GM23248 (cell line): Measurements from ENCODE around the gene LRRC49. TPM values are rescaled to one million over a fixed set of nuclear protein-coding genes. Genes with fewer than 3 reads are reported as not detected.

ENCODE experiments used
- DNase-seq: peaks from one replicate; pipeline ENCODE4 v3.0.0-alpha.2; 2015
- H2AFZ ChIP-seq: fragments of 200-600 bp; sonication (generic); 2 replicates; pipeline ENCODE4 v1.6.1; 2016; ENCODE audit warnings: antibody characterized with exemption
- H3F3A ChIP-seq: fragments of 200-600 bp; sonication (generic); 2 replicates; pipeline ENCODE4 v1.6.1; 2016; ENCODE audit warnings: mild to moderate bottlenecking, antibody characterized with exemption, mixed run types; ENCODE audit not compliant: insufficient read depth
- H3K27ac ChIP-seq: fragments of 200-600 bp; sonication (generic); 2 replicates; pipeline ENCODE4 v1.5.1; 2016; ENCODE audit warnings: mild to moderate bottlenecking
- H3K27me3 ChIP-seq: fragments of 200-600 bp; sonication (generic); replicated peaks from 2 replicates; pipeline ENCODE4 v1.6.1; 2016; ENCODE audit warnings: mild to moderate bottlenecking; ENCODE audit not compliant: insufficient read depth
- H3K36me3 ChIP-seq: fragments of 200-600 bp; sonication (generic); 2 replicates; pipeline ENCODE4 v1.6.1; 2016; ENCODE audit warnings: low read depth, mild to moderate bottlenecking
- H3K4me1 ChIP-seq: fragments of 200-600 bp; sonication (generic); 2 replicates; pipeline ENCODE4 v1.6.1; 2016; ENCODE audit warnings: mild to moderate bottlenecking; ENCODE audit not compliant: insufficient read depth
- H3K4me2 ChIP-seq: fragments of 200-600 bp; sonication (generic); one replicate; pipeline ENCODE4 v1.6.1; 2016; ENCODE audit warnings: mild to moderate bottlenecking; ENCODE audit not compliant: unreplicated experiment
- H3K4me3 ChIP-seq: fragments of 200-600 bp; sonication (generic); 2 replicates; pipeline ENCODE4 v1.5.1; 2016; ENCODE audit warnings: mild to moderate bottlenecking
- H3K79me2 ChIP-seq: fragments of 200-600 bp; sonication (generic); 2 replicates; pipeline ENCODE4 v1.6.1; 2016; ENCODE audit warnings: mild to moderate bottlenecking; ENCODE audit not compliant: insufficient read depth
- H3K9ac ChIP-seq: fragments of 200-600 bp; sonication (generic); 2 replicates; pipeline ENCODE4 v1.6.1; 2016; ENCODE audit warnings: mild to moderate bottlenecking
- H3K9me2 ChIP-seq: fragments of 200-600 bp; sonication (generic); 2 replicates; pipeline ENCODE4 v1.6.1; 2016; ENCODE audit warnings: mixed run types, mild to moderate bottlenecking, moderate library complexity; ENCODE audit not compliant: insufficient read depth
- H3K9me3 ChIP-seq: fragments of 200-600 bp; sonication (generic); one replicate; pipeline ENCODE4 v1.6.1; 2017; ENCODE audit warnings: low read depth
- H4K20me1 ChIP-seq: fragments of 200-600 bp; sonication (generic); 2 replicates; pipeline ENCODE4 v1.6.0; 2016; ENCODE audit not compliant: insufficient read depth
- EZH2 ChIP-seq: fragments of 200-600 bp; sonication (generic); IDR thresholded peaks from 2 replicates; pipeline ENCODE4 v1.6.1; 2018; ENCODE audit warnings: antibody characterized with exemption, mild to moderate bottlenecking; ENCODE audit not compliant: insufficient read depth, poor library complexity, severe bottlenecking
- EZH2phosphoT487 ChIP-seq: fragments of 200-600 bp; sonication (generic); IDR thresholded peaks from 2 replicates; pipeline ENCODE4 v1.6.1; 2018; ENCODE audit warnings: antibody characterized with exemption, moderate library complexity, mild to moderate bottlenecking, low read depth; ENCODE audit not compliant: insufficient read depth
- WGBS, 2 experiments: methylation state at CpG; one replicate each; pipeline ENCODE4 v1.1.6; 2015 to 2017; ENCODE audit warnings: low lambda C conversion rate in 2 of 2, low coverage in 1 of 2; ENCODE audit errors: missing lambda C conversion rate in 2 of 2; 5-methylcytosine and 5-hydroxymethylcytosine counted together
- in situ Hi-C: fragments of 300-500 bp; cut with MboI; formaldehyde crosslinking; loops from 2 replicates; pipeline ENCODE4 v1.15.0; 2020
- polyA plus RNA-seq: library from polyadenylated mRNA; unstranded; fragments of >200 nt; fragmentation: Nextera tagmentation; extraction: Ambion mirVana; gene quantifications from 2 replicates; pipeline ENCODE4 v1.2.1, GENCODE V29; 2016
- total RNA-seq: library from RNA; depleted of rRNA; stranded (reverse); fragments of >200 nt; shearing (Covaris generic); gene quantifications from 2 replicates; pipeline ENCODE4 v1.2.3, GENCODE V29; 2014

LRRC49 gene
- total and polyA plus RNA-seq, 2 experiments from 2014 or later, result 7.6 to 10.3 TPM

DNA sequence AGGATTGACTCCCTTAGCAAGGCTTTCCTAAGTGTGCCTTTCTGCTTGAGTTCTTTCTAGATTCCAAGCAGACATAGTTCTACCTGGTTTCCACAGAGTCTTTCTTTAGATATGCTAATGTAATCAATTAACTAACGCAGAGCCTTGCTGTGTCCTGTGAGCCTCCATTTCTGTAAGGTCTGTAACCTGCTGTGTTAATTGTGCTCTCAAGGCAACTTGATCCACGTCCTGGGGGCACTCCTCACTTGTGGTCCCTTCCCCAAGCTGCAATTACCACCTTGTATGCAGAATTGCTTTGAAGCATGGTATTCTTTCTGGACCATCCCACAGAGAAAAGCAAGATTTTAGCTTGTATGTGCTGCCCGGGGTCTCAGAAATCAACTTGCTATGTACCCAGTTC is 193.2 kb downstream of the LRRC49 start:
- no peak for DNase-seq
- H3K79me2 ChIP-seq, result no peaks in the 10 kb centered on the region
- no peaks in the 10 kb centered on the region for H3K36me3 ChIP-seq
- H4K20me1 ChIP-seq, result no peaks in the 10 kb centered on the region
- WGBS, 2 experiments, result 82 to 92% methylated on average over 3 of the region's 3 CpGs
- no peak overlapping the region for H3K4me3 ChIP-seq
- H3K9me3 ChIP-seq, result no peaks in the 10 kb centered on the region
- peaks cover 15% of the 10 kb centered on the region for H3F3A ChIP-seq
- H3K27me3 ChIP-seq, result no peaks in the 10 kb centered on the region
- H3K9ac ChIP-seq, result no peak overlapping the region
- no peaks in the 10 kb centered on the region for H3K9me2 ChIP-seq
- in situ Hi-C loops, result no loop called here
- TF ChIP-seq EZH2phosphoT487 (no peak), EZH2 (no peak)
- H2AFZ ChIP-seq, result no peak overlapping the region
- peaks cover 24% of the 10 kb centered on the region for H3K4me1 ChIP-seq
- no peak overlapping the region for H3K27ac ChIP-seq
- H3K4me2 ChIP-seq, result no peak overlapping the region

DNA sequence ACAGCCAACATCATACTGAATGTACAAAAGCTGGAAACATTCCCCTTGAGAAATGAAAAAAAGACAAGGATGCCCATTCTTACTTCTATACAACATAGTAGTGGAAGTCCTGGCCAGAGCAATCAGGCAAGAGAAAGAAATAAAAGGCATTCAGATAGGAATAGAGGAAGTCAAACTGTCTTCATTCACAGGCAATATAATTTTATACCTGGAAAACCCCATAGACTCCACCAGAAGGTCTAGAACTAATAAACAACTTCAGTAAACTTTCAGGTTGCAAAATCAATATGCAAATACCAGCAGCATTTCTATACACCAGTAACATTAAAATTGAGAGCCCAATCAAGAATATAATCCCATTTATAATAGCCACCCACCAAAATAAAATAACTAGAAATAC is 195.5 kb downstream of the LRRC49 start:
- Histone ChIP-seq H3K79me2 (no peaks in the 10 kb centered on the region), H3K9ac (no peak overlapping the region), H3K9me2 (no peaks in the 10 kb centered on the region), H3F3A (0 out of 2 replicates have a peak, but pooled peaks cover 6% of the 10 kb centered on the region), H3K4me3 (no peak overlapping the region), H3K27me3 (no peaks in the 10 kb centered on the region), H3K36me3 (no peaks in the 10 kb centered on the region), H3K4me1 (peaks cover 17% of the 10 kb centered on the region), H3K4me2 (no peak overlapping the region), H4K20me1 (no peaks in the 10 kb centered on the region), H3K9me3 (no peaks in the 10 kb centered on the region), H2AFZ (no peak overlapping the region), H3K27ac (no peak overlapping the region)
- DNase-seq, result no peak
- in situ Hi-C loops, result no loop called here
- TF ChIP-seq EZH2phosphoT487 (no peak), EZH2 (no peak)

DNA sequence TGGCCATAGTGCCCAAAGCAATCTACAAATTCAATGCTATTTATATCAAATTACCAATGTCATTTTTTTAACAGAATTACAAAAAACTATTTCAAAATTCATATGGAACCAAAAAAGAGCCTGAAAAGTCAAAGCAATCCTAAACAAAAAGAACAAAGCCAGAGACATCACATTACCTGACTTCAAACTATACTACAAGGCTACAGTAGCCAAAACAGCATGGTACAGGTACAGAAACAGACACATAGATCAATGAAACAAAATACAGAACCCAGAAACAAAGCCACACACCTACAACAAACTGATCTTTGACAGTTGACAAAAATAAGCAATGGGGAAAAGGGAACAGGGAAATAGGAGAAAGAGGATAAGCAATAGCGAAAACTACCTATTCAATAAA is 196.1 kb downstream of the LRRC49 start:
- H3K36me3 ChIP-seq, result no peaks in the 10 kb centered on the region
- no peak for DNase-seq
- H3K9me3 ChIP-seq, result no peaks in the 10 kb centered on the region
- no peak overlapping the region for H3K4me3 ChIP-seq
- no peaks in the 10 kb centered on the region for H4K20me1 ChIP-seq
- H2AFZ ChIP-seq, result no peak overlapping the region
- no peaks in the 10 kb centered on the region for H3K27me3 ChIP-seq
- TF ChIP-seq EZH2phosphoT487 (no peak), EZH2 (no peak)
- no peak overlapping the region for H3K27ac ChIP-seq
- 90 to 100% methylated on average over 1 of the region's 1 CpG for WGBS, 2 experiments
- H3F3A ChIP-seq, result 0 out of 2 replicates have a peak, but pooled peaks cover 5% of the 10 kb centered on the region
- H3K4me2 ChIP-seq, result no peak overlapping the region
- peaks cover 17% of the 10 kb centered on the region for H3K4me1 ChIP-seq
- no peaks in the 10 kb centered on the region for H3K79me2 ChIP-seq
- in situ Hi-C loops, result no loop called here
- H3K9me2 ChIP-seq, result no peaks in the 10 kb centered on the region
- H3K9ac ChIP-seq, result no peak overlapping the region

DNA sequence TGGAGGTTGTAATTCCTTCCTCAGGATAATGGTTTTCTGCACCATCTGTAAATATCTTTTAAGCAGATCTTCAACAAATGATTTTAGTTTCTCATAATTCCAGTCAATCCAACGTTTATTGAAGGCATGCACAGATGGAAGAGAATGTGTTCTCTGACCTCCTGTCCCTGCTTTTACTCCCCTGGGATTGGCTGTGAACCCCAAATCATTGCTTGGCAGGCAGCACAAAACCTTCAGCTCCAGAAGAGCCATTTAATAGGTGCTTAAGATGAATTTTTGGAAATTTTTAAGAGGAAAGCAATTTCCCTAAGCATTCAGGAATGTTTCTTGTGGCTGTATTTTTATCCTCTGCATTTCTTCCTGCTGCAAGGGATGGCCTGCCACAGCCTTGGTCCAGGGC is 197.2 kb downstream of the LRRC49 start:
- WGBS, 2 experiments, result 0 to 20% methylated on average over 1 of the region's 1 CpG

DNA sequence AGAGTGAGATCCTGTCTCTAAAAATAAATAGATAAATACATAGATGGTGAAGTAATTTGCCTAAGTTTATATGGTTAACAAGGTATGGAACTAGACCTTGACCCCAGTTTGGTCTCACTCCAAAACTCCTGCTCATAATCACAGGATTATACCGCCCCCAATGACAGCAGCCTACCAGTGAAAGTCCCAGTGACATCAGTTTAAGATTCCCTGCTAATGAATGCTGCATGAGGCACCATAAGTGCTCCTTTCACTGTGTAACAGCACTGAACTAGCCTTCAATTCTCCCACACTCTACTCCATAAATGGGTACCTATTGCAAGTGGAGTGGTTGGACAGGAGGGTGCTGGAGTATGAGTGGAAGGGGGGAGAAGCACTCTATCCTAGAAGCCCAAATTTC is 199.0 kb downstream of the LRRC49 start:
- Histone ChIP-seq H3K9ac (no peak overlapping the region), H3K4me1 (peaks cover 23% of the 10 kb centered on the region), H3K9me3 (no peaks in the 10 kb centered on the region), H3K27me3 (no peaks in the 10 kb centered on the region), H3K36me3 (no peaks in the 10 kb centered on the region), H3K27ac (no peak overlapping the region), H3F3A (peaks cover 12% of the 10 kb centered on the region; the same call in 1 of the 2 replicates), H3K79me2 (no peaks in the 10 kb centered on the region), H2AFZ (no peak overlapping the region), H3K4me3 (no peak overlapping the region), H3K9me2 (no peaks in the 10 kb centered on the region), H4K20me1 (no peaks in the 10 kb centered on the region), H3K4me2 (no peak overlapping the region)
- in situ Hi-C loops, result no loop called here
- 91 to 100% methylated on average over 1 of the region's 1 CpG for WGBS, 2 experiments
- TF ChIP-seq EZH2 (no peak), EZH2phosphoT487 (no peak)
- DNase-seq, result no peak

More for the DNA sequence above, 197.2 kb downstream of the LRRC49 start:
- Histone ChIP-seq H3K27me3 (no peaks in the 10 kb centered on the region), H3K36me3 (no peaks in the 10 kb centered on the region), H3K4me1 (peaks cover 19% of the 10 kb centered on the region), H3K27ac (no peak overlapping the region), H4K20me1 (no peaks in the 10 kb centered on the region), H3K79me2 (no peaks in the 10 kb centered on the region), H3F3A (0 out of 2 replicates have a peak, but pooled peaks cover 8% of the 10 kb centered on the region), H3K9me2 (no peaks in the 10 kb centered on the region), H3K4me3 (no peak overlapping the region), H2AFZ (no peak overlapping the region), H3K9ac (no peak overlapping the region), H3K4me2 (no peak overlapping the region), H3K9me3 (no peaks in the 10 kb centered on the region)
- no peak for TF ChIP-seq EZH2
- no peak for TF ChIP-seq EZH2phosphoT487
- in situ Hi-C loops, result no loop called here
- DNase-seq, result no peak
